Erythroblast (primary cell): ENCODE results near the gene DNAH9.

ENCODE experiments used
- GATA1 ChIP-seq: IDR thresholded peaks from 2 replicates; pipeline ENCODE4 v1.6.1; 2011; ENCODE audit warnings: low read depth, mild to moderate bottlenecking, control low read depth, low read length, moderate library complexity
- POLR2A ChIP-seq: IDR thresholded peaks from 2 replicates; pipeline ENCODE4 v1.6.1; 2011; ENCODE audit warnings: mild to moderate bottlenecking, low read length

GRCh38 chr17:11823862-11824261, 225.6 kb downstream of the DNAH9 start:
- TF ChIP-seq POLR2A (no peak), GATA1 (no peak)
